Central memory CD8-positive, alpha-beta T cell (primary cell): ENCODE results near the gene INPP5D.
"Not testable (repeated sequence)": the region's sequence is repeated elsewhere in the genome, so short reads cannot be mapped to it uniquely, and the experiment has no call there.

Experiments used
- ATAC-seq: fragments of 150-1000 bp; cut with Tn5 transposase; replicated peaks from 2 replicates; pipeline ENCODE4 v1.10.0; 2022; ENCODE audit warnings: mild to moderate bottlenecking, moderate FRiP score, moderate number of reproducible peaks; ENCODE audit not compliant: poor library complexity, severe bottlenecking; ENCODE audit errors: extremely low read depth
- DNase-seq, 2 donors: peaks; one replicate each; pipeline ENCODE4 v3.0.0; 2021; ENCODE audit warnings: low spot score in 2 of 2
- H3K27ac Mint-ChIP-seq: one replicate; pipeline ENCODE4 v1.8.0; 2022; ENCODE audit warnings: low read depth, mild to moderate bottlenecking, moderate library complexity, mixed read lengths
- H3K27me3 Mint-ChIP-seq: one replicate; pipeline ENCODE4 v1.8.0; 2022; ENCODE audit warnings: mixed read lengths
- H3K36me3 Mint-ChIP-seq: one replicate; pipeline ENCODE4 v1.8.0; 2022; ENCODE audit warnings: mild to moderate bottlenecking, moderate library complexity, mixed read lengths; ENCODE audit not compliant: insufficient read depth
- H3K4me1 Mint-ChIP-seq: one replicate; pipeline ENCODE4 v1.8.0; 2022; ENCODE audit warnings: mixed read lengths
- H3K4me3 Mint-ChIP-seq: one replicate; pipeline ENCODE4 v1.8.0; 2022; ENCODE audit warnings: mild to moderate bottlenecking, moderate library complexity, mixed read lengths
- H3K9me3 Mint-ChIP-seq: one replicate; pipeline ENCODE4 v1.8.0; 2022; ENCODE audit warnings: mixed read lengths

The INPP5D gene

GRCh38 chr2:233062946-233063268, 2.8 kb downstream of the INPP5D start:
- DNase-seq (no peak), ATAC-seq (no peak)
- Mint-ChIP-seq H3K9me3 (no peaks in the 10 kb centered on the region), H3K27ac (peak overlapping the region; percentile 95), H3K4me1 (peaks cover 67% of the 10 kb centered on the region), H3K27me3 (no peaks in the 10 kb centered on the region), H3K4me3 (peak overlapping the region; percentile 98), H3K36me3 (peaks cover 56% of the 10 kb centered on the region)

DNA sequence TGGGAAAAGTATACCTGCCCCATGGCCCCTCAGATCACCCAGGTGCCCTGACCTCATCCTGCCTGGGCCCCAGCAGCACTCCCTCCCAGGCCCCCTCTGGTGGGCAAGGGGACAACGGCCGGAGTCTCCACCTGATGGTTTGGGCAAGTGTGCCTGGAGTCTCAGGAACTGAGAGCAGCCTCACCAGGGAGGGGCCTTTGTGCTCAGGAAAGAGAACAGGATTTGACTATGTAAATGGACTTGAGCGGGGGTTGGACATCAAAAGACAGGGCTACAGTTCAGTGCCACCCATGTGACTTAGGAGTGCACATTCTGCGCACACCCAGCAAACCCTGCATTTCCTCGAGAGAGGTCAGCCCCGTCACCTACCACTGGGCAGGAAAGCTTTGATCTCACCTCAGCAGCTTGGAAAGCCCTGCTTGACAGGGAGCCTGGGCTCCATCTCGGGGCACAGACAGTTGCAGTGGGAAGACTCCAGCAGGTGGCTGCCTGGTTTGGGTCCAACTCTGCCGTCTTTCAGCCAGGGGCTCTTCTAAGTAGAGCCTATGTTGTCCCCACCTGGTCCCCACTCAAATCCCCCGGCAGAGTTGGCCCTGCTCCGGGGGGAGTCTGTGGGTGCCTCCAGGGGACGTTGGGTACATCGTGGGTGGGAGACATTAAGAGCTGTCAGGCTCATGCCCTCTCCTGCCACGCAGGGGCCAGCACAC, 3.3 kb downstream of the INPP5D start:
- Mint-ChIP-seq H3K27ac (peak overlapping the region; percentile 95), H3K4me1 (peaks cover 66% of the 10 kb centered on the region), H3K27me3 (no peaks in the 10 kb centered on the region), H3K9me3 (no peaks in the 10 kb centered on the region), H3K4me3 (peak overlapping the region; percentile 98), H3K36me3 (peaks cover 58% of the 10 kb centered on the region)
- DNase-seq (no peak), ATAC-seq (no peak)

DNA sequence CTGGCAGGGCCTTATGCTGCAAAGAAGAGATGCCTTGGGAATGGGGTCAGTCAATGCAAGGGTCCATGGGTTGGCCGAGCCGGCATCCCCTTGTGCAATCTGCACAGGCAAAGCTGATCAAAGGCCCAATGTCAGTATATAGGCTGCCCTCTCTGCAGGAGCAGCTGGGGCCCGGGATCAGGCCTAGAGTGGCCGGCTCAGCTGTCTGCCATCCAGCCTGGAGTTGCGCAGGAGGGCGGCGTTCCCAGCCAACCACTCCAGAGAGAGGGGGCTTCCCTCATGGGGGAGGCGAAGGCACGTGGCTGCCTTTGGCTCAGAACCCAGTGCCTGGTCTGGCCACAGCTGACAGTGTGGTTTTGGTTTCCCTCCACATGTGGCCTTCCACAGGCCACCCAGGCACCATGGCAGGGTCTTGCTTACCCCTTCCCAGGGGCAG, 3.9 kb downstream of the INPP5D start:
- Mint-ChIP-seq H3K27me3 (no peaks in the 10 kb centered on the region), H3K27ac (peak overlapping the region; percentile 55), H3K4me1 (peaks cover 66% of the 10 kb centered on the region), H3K9me3 (no peaks in the 10 kb centered on the region), H3K36me3 (peaks cover 56% of the 10 kb centered on the region), H3K4me3 (peak overlapping the region; percentile 98)
- no peak for DNase-seq
- no peak for ATAC-seq

GRCh38 chr2:233064530-233065199, 4.5 kb downstream of the INPP5D start:
- H3K9me3 Mint-ChIP-seq, result no peaks in the 10 kb centered on the region
- H3K36me3 Mint-ChIP-seq, result peaks cover 57% of the 10 kb centered on the region
- H3K4me3 Mint-ChIP-seq, result peak overlapping the region; percentile 98
- H3K27me3 Mint-ChIP-seq, result no peaks in the 10 kb centered on the region
- H3K27ac Mint-ChIP-seq, result peak overlapping the region; percentile 32
- ATAC-seq (no peak), DNase-seq (no peak)
- H3K4me1 Mint-ChIP-seq, result peaks cover 68% of the 10 kb centered on the region

- peak overlapping the region; percentile 98 for H3K4me3 Mint-ChIP-seq
Observed at GRCh38 chr2:233065200-233065589, 5.1 kb downstream of the INPP5D start.

DNA sequence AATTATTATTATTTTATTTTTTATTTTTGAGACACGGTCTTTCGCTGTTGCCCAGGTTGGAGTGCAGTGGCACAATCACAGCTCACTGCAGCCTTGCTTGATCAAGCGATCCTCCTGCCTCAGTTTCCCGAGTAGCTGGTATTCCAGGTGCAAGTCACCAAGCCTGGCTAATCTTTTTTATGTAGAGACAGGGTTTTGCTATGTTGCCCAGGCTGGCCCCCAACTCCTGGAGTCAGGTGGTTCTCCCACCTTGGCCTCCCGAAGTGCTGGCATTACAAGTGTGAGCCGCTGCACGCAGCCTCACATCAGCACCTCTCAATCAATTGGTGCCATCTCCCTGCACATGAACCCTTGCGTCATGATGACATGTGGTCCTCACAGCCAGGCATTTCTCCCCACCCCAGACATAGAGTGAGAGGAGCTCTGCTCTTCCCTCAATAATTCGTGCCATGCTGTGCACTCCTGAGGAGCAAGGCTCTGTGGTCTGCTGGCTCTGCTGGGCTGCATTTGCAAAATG, 5.9 kb downstream of the INPP5D start:
- H3K4me3 Mint-ChIP-seq, result peak overlapping the region; percentile 42
- H3K4me1 Mint-ChIP-seq, result peaks cover 72% of the 10 kb centered on the region
- no peaks in the 10 kb centered on the region for H3K27me3 Mint-ChIP-seq

More at GRCh38 chr2:233065200-233065589, 5.1 kb downstream of the INPP5D start:
- Mint-ChIP-seq H3K27ac (peak overlapping the region; percentile 80), H3K4me1 (peaks cover 69% of the 10 kb centered on the region), H3K36me3 (peaks cover 53% of the 10 kb centered on the region)
- H3K27me3 Mint-ChIP-seq, H3K9me3 Mint-ChIP-seq, DNase-seq, ATAC-seq: not testable (repeated sequence)

GRCh38 chr2:233068762-233069418, 8.7 kb downstream of the INPP5D start:
- Mint-ChIP-seq H3K4me1 (peaks cover 61% of the 10 kb centered on the region), H3K27me3 (no peaks in the 10 kb centered on the region), H3K27ac (peak overlapping the region; percentile 79), H3K9me3 (peaks cover 5% of the 10 kb centered on the region), H3K36me3 (peaks cover 43% of the 10 kb centered on the region), H3K4me3 (peak overlapping the region; percentile 60)
- no peak for ATAC-seq
- no peak for DNase-seq

More for the DNA sequence above, 5.9 kb downstream of the INPP5D start:
- peak overlapping the region; percentile 80 for H3K27ac Mint-ChIP-seq
- no peaks in the 10 kb centered on the region for H3K9me3 Mint-ChIP-seq
- ATAC-seq (no peak), DNase-seq (no peak)
- peaks cover 50% of the 10 kb centered on the region for H3K36me3 Mint-ChIP-seq

GRCh38 chr2:233072838-233073237, 12.7 kb downstream of the INPP5D start:
- no peak for DNase-seq
- H3K36me3 Mint-ChIP-seq, result peaks cover 22% of the 10 kb centered on the region
- no peak overlapping the region for H3K27ac Mint-ChIP-seq
- H3K9me3 Mint-ChIP-seq, result peaks cover 5% of the 10 kb centered on the region
- ATAC-seq, result no peak
- no peak overlapping the region for H3K4me3 Mint-ChIP-seq
- H3K27me3 Mint-ChIP-seq, result no peaks in the 10 kb centered on the region
- H3K4me1 Mint-ChIP-seq, result peaks cover 35% of the 10 kb centered on the region

DNA sequence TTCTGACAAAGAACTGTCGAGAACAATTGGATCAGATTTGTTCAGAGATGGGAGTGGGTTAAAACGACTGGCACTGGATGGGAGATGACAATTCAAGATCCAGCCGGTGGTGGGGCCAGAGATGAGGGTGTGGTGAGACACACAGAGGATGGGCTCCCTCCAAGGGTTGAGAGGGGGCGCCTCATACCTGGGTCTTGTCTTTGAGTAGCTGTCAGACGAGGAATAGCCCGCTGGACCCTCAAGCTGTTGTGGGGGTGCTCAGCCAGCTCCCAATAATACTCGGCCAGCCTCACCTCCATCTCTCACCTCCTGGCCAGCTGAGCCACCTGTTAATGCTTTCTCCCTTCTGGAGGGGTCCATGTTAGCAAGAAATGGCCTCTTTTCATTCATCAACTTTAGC, 14.0 kb downstream of the INPP5D start:
- Mint-ChIP-seq H3K27ac (no peak overlapping the region), H3K36me3 (peaks cover 20% of the 10 kb centered on the region), H3K9me3 (peaks cover 5% of the 10 kb centered on the region), H3K4me1 (peaks cover 34% of the 10 kb centered on the region), H3K4me3 (no peak overlapping the region), H3K27me3 (no peaks in the 10 kb centered on the region)
- ATAC-seq (no peak), DNase-seq (no peak)

DNA sequence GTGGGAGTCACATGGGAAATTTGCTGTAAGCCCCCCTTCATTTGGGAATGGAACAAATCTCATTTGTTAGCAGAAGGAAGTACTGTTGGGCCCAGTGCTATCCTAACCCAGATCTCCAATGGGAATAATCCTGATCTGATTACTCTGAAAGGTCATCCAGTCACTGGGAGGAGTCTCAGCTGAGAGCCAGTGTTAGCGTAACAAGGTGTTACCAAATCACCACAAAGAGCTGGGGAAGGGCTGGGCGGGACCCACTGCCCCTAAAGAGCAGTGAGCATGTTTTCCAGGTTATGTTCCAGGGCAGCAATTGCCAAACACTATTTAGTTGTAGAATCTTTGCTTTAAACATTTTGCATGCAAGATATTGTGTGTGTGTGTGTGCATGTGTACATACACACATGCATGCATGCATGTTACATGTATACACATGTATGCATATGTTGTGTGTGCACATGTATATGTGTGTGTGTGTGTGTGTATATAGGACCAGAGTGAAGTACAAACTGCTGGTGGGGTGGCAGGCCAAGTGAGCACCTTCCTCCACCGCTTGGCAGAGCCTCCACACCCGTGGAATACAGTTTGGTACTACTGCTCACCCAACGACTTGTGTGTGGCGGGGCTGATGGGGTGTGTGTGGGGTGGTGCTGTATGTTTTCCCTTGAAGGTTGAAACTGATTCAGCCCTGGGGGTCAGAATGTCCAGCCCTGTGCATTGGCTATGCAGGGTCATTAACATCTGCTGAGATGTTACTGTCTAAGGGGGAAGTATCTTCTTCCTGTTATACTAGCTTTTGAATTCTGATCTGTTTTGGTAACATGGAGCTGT, 15.2 kb downstream of the INPP5D start:
- no peak overlapping the region for H3K4me3 Mint-ChIP-seq
- H3K9me3 Mint-ChIP-seq, result peaks cover 5% of the 10 kb centered on the region
- DNase-seq, result no peak
- peaks cover 36% of the 10 kb centered on the region for H3K4me1 Mint-ChIP-seq
- H3K27ac Mint-ChIP-seq, result no peak overlapping the region
- peaks cover 29% of the 10 kb centered on the region for H3K36me3 Mint-ChIP-seq
- ATAC-seq, result peak; percentile 37
- no peaks in the 10 kb centered on the region for H3K27me3 Mint-ChIP-seq

DNA sequence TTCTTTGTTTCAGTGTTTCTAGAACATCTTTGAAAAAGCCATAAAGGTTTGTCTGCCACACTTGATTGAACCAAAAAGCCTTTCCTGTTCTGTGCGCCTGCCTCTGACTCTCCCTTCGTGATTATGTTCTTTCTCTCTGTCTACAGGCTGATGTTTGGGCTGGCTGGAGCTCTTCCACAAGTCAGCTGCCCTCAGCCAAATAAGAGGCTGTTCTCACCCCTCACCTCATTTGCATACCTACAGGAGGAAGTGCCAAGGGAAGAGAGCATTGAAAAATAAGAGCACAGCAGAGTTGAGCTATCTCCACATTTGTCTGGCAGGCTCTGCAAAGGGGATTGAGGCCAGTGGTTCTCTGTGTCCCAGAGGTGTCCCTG, 15.8 kb downstream of the INPP5D start:
- Mint-ChIP-seq H3K9me3 (peaks cover 5% of the 10 kb centered on the region), H3K4me1 (peaks cover 39% of the 10 kb centered on the region), H3K4me3 (no peak overlapping the region), H3K27me3 (no peaks in the 10 kb centered on the region), H3K36me3 (peaks cover 29% of the 10 kb centered on the region), H3K27ac (no peak overlapping the region)
- ATAC-seq, result peak; percentile 68
- DNase-seq, result no peak

DNA sequence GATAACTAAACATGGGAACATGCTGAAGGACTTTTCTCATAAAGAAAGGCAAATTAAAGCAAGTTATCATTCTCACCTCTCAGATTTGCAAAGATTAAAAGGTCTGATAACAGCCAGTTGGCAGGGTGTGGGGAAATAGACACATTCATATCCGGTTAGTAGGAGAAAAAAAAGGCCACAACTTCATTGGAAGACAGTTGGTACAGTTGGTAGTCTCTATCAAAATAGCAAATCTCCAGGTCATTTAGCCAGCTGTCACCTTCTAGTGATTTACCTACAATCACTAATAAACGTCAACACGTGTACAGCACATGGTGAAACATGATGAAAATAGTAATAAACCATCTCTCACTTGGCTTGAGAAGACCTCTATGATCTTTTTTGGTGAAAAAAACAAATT, 16.6 kb downstream of the INPP5D start:
- Mint-ChIP-seq H3K9me3 (peaks cover 2% of the 10 kb centered on the region), H3K27me3 (no peaks in the 10 kb centered on the region), H3K27ac (no peak overlapping the region), H3K36me3 (peaks cover 33% of the 10 kb centered on the region), H3K4me3 (no peak overlapping the region), H3K4me1 (peaks cover 39% of the 10 kb centered on the region)
- no peak for DNase-seq
- peak; percentile 55 for ATAC-seq
